PC-3 (cell line): ENCODE measurements around the gene GPR108.

Experiments
- EZH2 ChIP-seq: fragments of 300-600 bp; sonication (generic); IDR thresholded peaks from one replicate; pipeline ENCODE4 v1.6.1; 2017; ENCODE audit warnings: antibody characterized with exemption, mild to moderate bottlenecking, low read length; ENCODE audit not compliant: unreplicated experiment
- EZH2phosphoT487 ChIP-seq: fragments of 300-600 bp; sonication (generic); IDR thresholded peaks from 2 replicates; pipeline ENCODE4 v1.6.1; 2018; ENCODE audit warnings: mild to moderate bottlenecking, antibody characterized with exemption, low read length, borderline replicate concordance
- TF ChIP-seq, protein P1 (sequence below): fragments of 300-600 bp; sonication (generic); conservative IDR thresholded peaks from 2 replicates; pipeline ENCODE4 v1.5.1; 2017; ENCODE audit warnings: antibody characterized with exemption, low read depth, mild to moderate bottlenecking, low read length

DNA sequence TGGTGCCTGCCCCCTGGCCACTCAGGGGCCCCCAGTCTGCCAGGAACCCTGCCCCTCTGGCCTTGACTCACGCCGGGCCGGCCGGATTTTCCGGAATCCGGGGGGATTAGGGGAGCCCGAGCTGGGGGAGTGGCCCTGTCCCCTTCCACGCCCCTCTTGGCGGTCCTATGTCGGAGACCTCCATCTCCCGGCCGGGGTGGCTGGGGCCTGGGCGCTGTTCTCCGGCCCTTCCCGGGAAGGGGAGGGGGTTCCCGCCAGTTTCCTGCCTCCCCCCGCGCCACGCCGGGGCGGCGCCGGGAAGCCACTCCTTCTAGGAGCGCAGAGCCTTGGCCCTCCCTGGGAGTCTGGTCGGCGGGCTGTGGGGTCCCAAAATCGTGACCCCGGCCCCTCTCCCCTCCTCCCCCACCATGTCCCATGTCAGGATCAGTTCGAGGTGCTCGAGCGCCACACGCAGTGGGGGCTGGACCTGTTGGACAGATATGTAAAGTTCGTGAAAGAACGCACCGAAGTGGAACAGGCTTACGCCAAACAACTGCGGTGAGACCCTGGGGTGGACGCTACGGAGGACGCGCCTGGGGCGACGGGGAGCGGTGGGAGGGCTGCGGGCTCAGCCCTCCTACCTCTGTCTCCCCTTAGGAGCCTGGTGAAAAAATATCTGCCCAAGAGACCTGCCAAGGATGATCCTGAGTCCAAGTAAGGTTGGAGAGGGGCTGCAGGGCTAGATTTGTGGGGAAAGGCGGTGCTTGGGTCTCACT, 3.4 kb upstream of the GPR108 start:
- TF ChIP-seq, protein P1, sequence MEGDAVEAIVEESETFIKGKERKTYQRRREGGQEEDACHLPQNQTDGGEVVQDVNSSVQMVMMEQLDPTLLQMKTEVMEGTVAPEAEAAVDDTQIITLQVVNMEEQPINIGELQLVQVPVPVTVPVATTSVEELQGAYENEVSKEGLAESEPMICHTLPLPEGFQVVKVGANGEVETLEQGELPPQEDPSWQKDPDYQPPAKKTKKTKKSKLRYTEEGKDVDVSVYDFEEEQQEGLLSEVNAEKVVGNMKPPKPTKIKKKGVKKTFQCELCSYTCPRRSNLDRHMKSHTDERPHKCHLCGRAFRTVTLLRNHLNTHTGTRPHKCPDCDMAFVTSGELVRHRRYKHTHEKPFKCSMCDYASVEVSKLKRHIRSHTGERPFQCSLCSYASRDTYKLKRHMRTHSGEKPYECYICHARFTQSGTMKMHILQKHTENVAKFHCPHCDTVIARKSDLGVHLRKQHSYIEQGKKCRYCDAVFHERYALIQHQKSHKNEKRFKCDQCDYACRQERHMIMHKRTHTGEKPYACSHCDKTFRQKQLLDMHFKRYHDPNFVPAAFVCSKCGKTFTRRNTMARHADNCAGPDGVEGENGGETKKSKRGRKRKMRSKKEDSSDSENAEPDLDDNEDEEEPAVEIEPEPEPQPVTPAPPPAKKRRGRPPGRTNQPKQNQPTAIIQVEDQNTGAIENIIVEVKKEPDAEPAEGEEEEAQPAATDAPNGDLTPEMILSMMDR: no peak
- TF ChIP-seq EZH2phosphoT487 (no peak), EZH2 (no peak)
